A673 (cell line): ENCODE data around the gene CCT3. TPM values are rescaled to one million over a fixed set of nuclear protein-coding genes. Genes with fewer than 3 reads are reported as not detected.

Experiments
- BruUV-seq: library from RNA; stranded (reverse); fragments of 400-500 nt; replicated peaks from 2 replicates; lab custom pipeline; 2021; lab: Mats Ljungman, UMichigan
- CTCF ChIA-PET: fragments of 300-600 bp; sonication (Branson Sonifier 250); formaldehyde crosslinking; loops from one replicate; lab custom pipeline; 2022; ENCODE audit warnings: antibody characterized with exemption; lab: Charles Lee
- POLR2A ChIA-PET: fragments of 300-600 bp; sonication (Branson Sonifier 250); formaldehyde crosslinking; loops from one replicate; lab custom pipeline; 2022; ENCODE audit warnings: antibody characterized with exemption; ENCODE audit not compliant: low non-redundant PET; lab: Charles Lee
- DNase-seq: peaks from one replicate; pipeline ENCODE4 v3.0.0-alpha.2; 2015; ENCODE audit warnings: low spot score
- H3K27ac ChIP-seq: fragments of 200-600 bp; sonication (generic); 2 replicates; pipeline ENCODE4 v1.5.1; 2016; ENCODE audit warnings: mixed run types, low read depth, mild to moderate bottlenecking, mixed read lengths, antibody characterized with exemption, low read length; ENCODE audit not compliant: poor library complexity, severe bottlenecking
- H3K27me3 ChIP-seq: fragments of 200-600 bp; sonication (generic); replicated peaks from 2 replicates; pipeline ENCODE4 v1.6.1; 2017; ENCODE audit warnings: mixed run types, low read depth, mild to moderate bottlenecking, mixed read lengths, antibody characterized with exemption, low read length; ENCODE audit not compliant: insufficient read depth, poor library complexity
- H3K36me3 ChIP-seq: fragments of 200-600 bp; sonication (generic); 2 replicates; pipeline ENCODE4 v1.6.1; 2016; ENCODE audit warnings: mixed run types, mild to moderate bottlenecking, mixed read lengths, antibody characterized with exemption, low read length; ENCODE audit not compliant: insufficient read depth, poor library complexity, severe bottlenecking
- H3K4me1 ChIP-seq: fragments of 200-600 bp; sonication (generic); 2 replicates; pipeline ENCODE4 v1.6.1; 2017; ENCODE audit warnings: mixed run types, mild to moderate bottlenecking, mixed read lengths, antibody characterized with exemption, low read length; ENCODE audit not compliant: insufficient read depth, poor library complexity, severe bottlenecking
- H3K4me3 ChIP-seq: fragments of 200-600 bp; sonication (generic); 2 replicates; pipeline ENCODE4 v1.5.1; 2016; ENCODE audit warnings: low read depth, mixed run types, mild to moderate bottlenecking, mixed read lengths, low read length; ENCODE audit not compliant: poor library complexity, severe bottlenecking
- H3K9me3 ChIP-seq: fragments of 200-600 bp; sonication (generic); 2 replicates; pipeline ENCODE4 v1.6.1; 2016; ENCODE audit warnings: mixed run types, low read depth, mild to moderate bottlenecking, mixed read lengths, antibody characterized with exemption, low read length; ENCODE audit not compliant: poor library complexity, severe bottlenecking
- CTCF ChIP-seq: fragments of 300-800, 200-600 bp; sonication (generic); conservative IDR thresholded peaks from 2 replicates; pipeline ENCODE4 v1.5.1; 2017; ENCODE audit warnings: low read depth, mild to moderate bottlenecking, antibody characterized with exemption, low read length, moderate library complexity, mixed read lengths
- EZH2 ChIP-seq: fragments of 200-600 bp; sonication (generic); IDR thresholded peaks from 2 replicates; pipeline ENCODE4 v1.6.1; 2017; ENCODE audit warnings: borderline replicate concordance, low read depth, mild to moderate bottlenecking, mixed read lengths, antibody characterized with exemption, low read length; ENCODE audit not compliant: poor library complexity, severe bottlenecking
- intact Hi-C: fragments of 100-400 bp; cut with micrococcal nuclease; formaldehyde crosslinking; loops from one replicate; pipeline ENCODE4 v1.10.0; 2022; ENCODE audit not compliant: unreplicated experiment
- total RNA-seq: library from RNA; stranded (reverse); gene quantifications from 2 replicates; pipeline ENCODE4 v1.2.3, GENCODE V29; 2021

The CCT3 gene
- total RNA-seq, 1 experiment from 2014 or later: 678 TPM

DNA sequence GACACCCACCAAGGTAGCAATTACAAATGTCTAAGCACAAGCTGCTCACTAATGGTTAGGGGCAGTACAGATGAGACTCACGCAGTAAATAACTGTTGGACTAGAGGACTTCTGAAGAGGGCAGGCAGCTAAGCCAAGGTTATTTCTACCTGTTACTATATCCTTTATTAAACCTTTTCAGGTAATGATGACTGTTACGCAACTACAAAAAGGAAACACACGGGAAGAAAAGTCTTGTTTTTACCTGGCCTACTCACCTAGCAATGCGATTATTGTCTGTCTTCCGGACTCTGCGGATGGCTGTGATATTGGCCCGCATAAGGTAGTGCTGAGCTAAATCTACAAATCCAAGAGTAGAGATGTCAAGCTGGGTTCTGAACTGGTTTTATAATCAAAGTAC is 21.2 kb downstream of the CCT3 start:
- intact Hi-C loops: loop anchor here (10.0 kb wide), 2 partner anchors 172 to 392 kb away; no protein-coding TSS in a partner anchor
- Histone ChIP-seq H3K9me3 (no peaks in the 10 kb centered on the region), H3K36me3 (peaks cover 99% of the 10 kb centered on the region), H3K4me1 (no peaks in the 10 kb centered on the region), H3K4me3 (no peak overlapping the region), H3K27me3 (no peaks in the 10 kb centered on the region), H3K27ac (no peak overlapping the region)
- TF ChIP-seq EZH2 (no peak), CTCF (no peak)
- ChIA-PET POLR2A (interaction anchor here (0.7 kb wide), 1 partner anchor 16 kb away, joined by 5 read pairs; no protein-coding TSS in a partner anchor), CTCF (no interaction called here)
- DNase-seq: no peak
- BruUV-seq: no TSS peak

- DNase-seq: no peak
- no TSS peak for BruUV-seq
- no peak overlapping the region for H3K27ac ChIP-seq
- H3K27me3 ChIP-seq: no peaks in the 10 kb centered on the region
- H3K4me3 ChIP-seq: no peak overlapping the region
- TF ChIP-seq CTCF (no peak), EZH2 (no peak)
- no peaks in the 10 kb centered on the region for H3K4me1 ChIP-seq
- intact Hi-C loops: loop anchor here (10.0 kb wide), 2 partner anchors 166 to 386 kb away; no protein-coding TSS in a partner anchor
- ChIA-PET CTCF (no interaction called here), POLR2A (no interaction called here)
- peaks cover 89% of the 10 kb centered on the region for H3K36me3 ChIP-seq
- H3K9me3 ChIP-seq: no peaks in the 10 kb centered on the region
Observed at GRCh38 chr1:156310962-156311361, 27.1 kb downstream of the CCT3 start.

DNA sequence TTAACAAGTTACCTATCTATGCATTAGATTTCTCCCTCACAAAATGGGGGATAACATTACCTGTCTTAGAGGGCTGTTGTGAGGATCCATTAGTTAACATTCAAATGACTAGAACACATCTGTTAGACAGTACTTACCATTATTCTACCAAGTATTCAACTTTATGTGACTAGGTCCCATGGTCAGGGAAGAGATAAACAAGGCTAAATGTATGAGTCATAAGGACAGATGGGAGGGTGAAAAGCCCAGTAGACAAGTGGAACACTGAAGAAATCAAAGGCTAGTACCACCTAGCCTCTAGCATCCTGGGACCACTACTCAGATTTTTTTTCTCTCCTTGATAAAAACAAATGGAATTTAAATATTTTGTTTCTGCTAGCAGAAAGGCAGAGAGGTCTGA is 30.0 kb downstream of the CCT3 start:
- intact Hi-C loops: no loop called here
- Histone ChIP-seq H3K4me3 (no peak overlapping the region), H3K36me3 (peaks cover 77% of the 10 kb centered on the region), H3K27me3 (no peaks in the 10 kb centered on the region), H3K27ac (no peak overlapping the region), H3K4me1 (no peaks in the 10 kb centered on the region), H3K9me3 (no peaks in the 10 kb centered on the region)
- POLR2A ChIA-PET: no interaction called here
- DNase-seq: no peak
- CTCF ChIA-PET: no interaction called here
- no TSS peak for BruUV-seq
- TF ChIP-seq EZH2: no peak
- TF ChIP-seq CTCF: no peak
